Limb (tissue), 2 donors: ENCODE measurements around the gene CYP27A1.

Experiments
- DNase-seq, 2 donors: peaks; one replicate each; pipeline ENCODE4 v3.0.0-alpha.2; 2016; ENCODE audit errors: extremely low spot score in 2 of 2

CYP27A1 gene

GRCh38 chr2:218781691-218782527 lies at the start of gene CYP27A1:
CYP27A1 (plus strand) TSS chr2:218782147; CDS start chr2:218782183, 36 bp downstream.
- peak; percentile 2 to 68 for DNase-seq

GRCh38 chr2:218732761-218733158 lies 49.2 kb upstream of the CYP27A1 start:
- DNase-seq, result no peak

- DNase-seq, result no peak
These were observed 48.6 kb upstream of the CYP27A1 start for GRCh38 chr2:218733171-218734021.

- DNase-seq, result no peak
These were observed 47.6 kb upstream of the CYP27A1 start for GRCh38 chr2:218734190-218734975.

- no peak for DNase-seq
These were observed 45.4 kb upstream of the CYP27A1 start for GRCh38 chr2:218736531-218736930.

GRCh38 chr2:218743068-218743467 lies 38.9 kb upstream of the CYP27A1 start:
- no peak for DNase-seq

- DNase-seq, result no peak
These were observed 37.3 kb upstream of the CYP27A1 start for GRCh38 chr2:218744615-218745014.

- DNase-seq, result no peak
These were observed 36.8 kb upstream of the CYP27A1 start for GRCh38 chr2:218745160-218745558.

GRCh38 chr2:218745559-218746469 lies 36.1 kb upstream of the CYP27A1 start:
- peak; percentile 25 to 59 for DNase-seq

GRCh38 chr2:218746470-218746795 lies 35.5 kb upstream of the CYP27A1 start:
- DNase-seq, result no peak

GRCh38 chr2:218746960-218747359 lies 35.0 kb upstream of the CYP27A1 start:
- DNase-seq, result no peak

- DNase-seq, result no peak
These were observed 33.1 kb upstream of the CYP27A1 start for GRCh38 chr2:218748741-218749441.

- no peak for DNase-seq
These were observed 27.7 kb upstream of the CYP27A1 start for GRCh38 chr2:218754201-218754600.

- no peak for DNase-seq
These were observed 27.2 kb upstream of the CYP27A1 start for GRCh38 chr2:218754781-218755180.

GRCh38 chr2:218755198-218755566 lies 26.8 kb upstream of the CYP27A1 start:
- no peak for DNase-seq

- DNase-seq, result no peak
These were observed 26.2 kb upstream of the CYP27A1 start for GRCh38 chr2:218755567-218756404.

- DNase-seq, result no peak
These were observed 25.2 kb upstream of the CYP27A1 start for GRCh38 chr2:218756599-218757377.

- DNase-seq, result no peak
These were observed 20.2 kb upstream of the CYP27A1 start for GRCh38 chr2:218761795-218762194.
